Bronchus fibroblast of lung (primary cell): ENCODE measurements around the gene TMTC2. TPM values are rescaled to one million over a fixed set of nuclear protein-coding genes. Genes with fewer than 3 reads are reported as not detected.

Experiments used
- total RNA-seq: library from RNA; depleted of rRNA; stranded (reverse); fragments of >200 nt; gene quantifications from 2 replicates; pipeline ENCODE4 v1.2.3, GENCODE V29; 2015

The TMTC2 gene
- 0.84 and 1.6 TPM in 2 replicates for total RNA-seq

GRCh38 chr12:82686168-82687020 lies at the start of gene TMTC2:
TMTC2 (plus strand) TSS chr12:82686906.

